Glomerular visceral epithelial cell (primary cell): ENCODE measurements around the gene AQP7.
"Not testable (repeated sequence)": the region's sequence is repeated elsewhere in the genome, so short reads cannot be mapped to it uniquely, and the experiment has no call there.

Experiments
- DNase-seq: peaks from one replicate; pipeline ENCODE4 v3.0.0-alpha.2; 2016; ENCODE audit errors: extremely low spot score

AQP7 gene

GRCh38 chr9:33375238-33375840 lies 27.0 kb downstream of the AQP7 start:
- DNase-seq, result no peak

GRCh38 chr9:33374634-33375237 lies 27.6 kb downstream of the AQP7 start:
- peak; percentile 69 for DNase-seq

- no peak for DNase-seq
Measured at GRCh38 chr9:33374190-33374589, 28.2 kb downstream of the AQP7 start.

GRCh38 chr9:33372900-33373299 lies 29.5 kb downstream of the AQP7 start:
- no peak for DNase-seq

- DNase-seq, result no peak
Measured at GRCh38 chr9:33366979-33367480, 35.3 kb downstream of the AQP7 start.

- DNase-seq, result not testable (repeated sequence)
Measured at GRCh38 chr9:33364814-33365213, 37.6 kb downstream of the AQP7 start.

- DNase-seq, result no peak
Measured at GRCh38 chr9:33364127-33364526, 38.2 kb downstream of the AQP7 start.

GRCh38 chr9:33358641-33359040 lies 43.7 kb downstream of the AQP7 start:
- not testable (repeated sequence) for DNase-seq

GRCh38 chr9:33355933-33356332 lies 46.4 kb downstream of the AQP7 start:
- DNase-seq, result no peak

- no peak for DNase-seq
Measured at GRCh38 chr9:33354651-33355211, 47.6 kb downstream of the AQP7 start.

GRCh38 chr9:33351547-33351946 lies 50.8 kb downstream of the AQP7 start:
- DNase-seq, result peak; percentile 34

- DNase-seq, result peak; percentile 43
Measured at GRCh38 chr9:33350310-33350709, 52.1 kb downstream of the AQP7 start.

GRCh38 chr9:33349743-33350142 lies 52.6 kb downstream of the AQP7 start:
- DNase-seq, result no peak

GRCh38 chr9:33348998-33349397 lies 53.4 kb downstream of the AQP7 start:
- DNase-seq, result no peak

GRCh38 chr9:33346564-33346963 lies 55.8 kb downstream of the AQP7 start:
- no peak for DNase-seq

- DNase-seq, result no peak
Measured at GRCh38 chr9:33344145-33344544, 58.2 kb downstream of the AQP7 start.

- DNase-seq, result no peak
Measured at GRCh38 chr9:33341182-33341581, 61.2 kb downstream of the AQP7 start.

GRCh38 chr9:33340186-33340585 lies 62.2 kb downstream of the AQP7 start:
- no peak for DNase-seq
